ENCODE results near the gene UXS1.

Gene UXS1

GRCh38 chr2:106156305-106157296, 37.5 kb downstream of the UXS1 start:
- Histone ChIP-seq H3K9ac (ENCODE audit: low read length) (no peak overlapping the region), H3K36me3 (ENCODE audit: control insufficient read depth, insufficient read depth, low read length) (peaks cover 4% of the 10 kb centered on the region), H3K27me3 (ENCODE audit: control insufficient read depth, insufficient read depth, low read length) (no peaks in the 10 kb centered on the region), H3K4me1 (ENCODE audit: control insufficient read depth, insufficient read depth, low read length) (no peaks in the 10 kb centered on the region), H3K4me3 (ENCODE audit: low read length) (no peak overlapping the region), H3K27ac (ENCODE audit: low read depth, low read length) (no peak overlapping the region)

- Histone ChIP-seq H3K9ac (ENCODE audit: low read length) (no peak overlapping the region), H3K36me3 (ENCODE audit: control insufficient read depth, insufficient read depth, low read length) (no peaks in the 10 kb centered on the region), H3K27ac (ENCODE audit: low read depth, low read length) (no peak overlapping the region)
These were observed 40.3 kb downstream of the UXS1 start for GRCh38 chr2:106153781-106154180.

GRCh38 chr2:106147665-106148064, 46.4 kb downstream of the UXS1 start:
- Histone ChIP-seq H3K4me3 (ENCODE audit: low read length) (no peak overlapping the region), H3K27me3 (ENCODE audit: control insufficient read depth, insufficient read depth, low read length) (no peaks in the 10 kb centered on the region), H3K27ac (ENCODE audit: low read depth, low read length) (no peak overlapping the region), H3K4me1 (ENCODE audit: control insufficient read depth, insufficient read depth, low read length) (no peaks in the 10 kb centered on the region), H3K9ac (ENCODE audit: low read length) (no peak overlapping the region), H3K36me3 (ENCODE audit: control insufficient read depth, insufficient read depth, low read length) (no peaks in the 10 kb centered on the region)

More at GRCh38 chr2:106153781-106154180, 40.3 kb downstream of the UXS1 start:
- Histone ChIP-seq H3K27me3 (ENCODE audit: control insufficient read depth, insufficient read depth, low read length) (no peaks in the 10 kb centered on the region), H3K4me1 (ENCODE audit: control insufficient read depth, insufficient read depth, low read length) (no peaks in the 10 kb centered on the region), H3K4me3 (ENCODE audit: low read length) (no peak overlapping the region)

DNA sequence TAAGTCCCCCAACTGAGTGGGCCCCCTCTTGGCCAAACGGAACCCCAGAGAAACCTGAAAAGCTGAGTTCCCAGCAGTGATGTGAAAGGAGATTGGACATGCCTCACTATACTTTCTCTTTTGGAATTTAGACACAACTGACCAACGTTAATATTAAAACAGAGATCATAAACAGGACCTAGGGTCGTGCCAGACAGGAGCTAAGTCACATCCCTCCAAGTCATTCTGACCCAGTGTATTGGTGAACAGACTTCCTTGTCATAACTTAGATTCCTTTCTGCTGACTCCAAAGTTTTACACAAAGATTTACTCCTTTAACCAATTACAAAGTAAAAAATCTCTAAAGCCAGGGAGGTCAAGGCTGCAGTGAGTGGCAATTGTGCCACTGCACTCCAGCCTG, 46.9 kb downstream of the UXS1 start:
- H3K4me1 ChIP-seq (ENCODE audit: control insufficient read depth, insufficient read depth, low read length) = no peaks in the 10 kb centered on the region
- no peaks in the 10 kb centered on the region for H3K36me3 ChIP-seq (ENCODE audit: control insufficient read depth, insufficient read depth, low read length)
- no peak overlapping the region for H3K9ac ChIP-seq (ENCODE audit: low read length)
- no peaks in the 10 kb centered on the region for H3K27me3 ChIP-seq (ENCODE audit: control insufficient read depth, insufficient read depth, low read length)
- H3K27ac ChIP-seq (ENCODE audit: low read depth, low read length) = no peak overlapping the region
- H3K4me3 ChIP-seq (ENCODE audit: low read length) = no peak overlapping the region

- H3K4me1 ChIP-seq (ENCODE audit: control insufficient read depth, insufficient read depth, low read length) = no peaks in the 10 kb centered on the region
- H3K4me3 ChIP-seq (ENCODE audit: low read length) = no peak overlapping the region
- H3K27ac ChIP-seq (ENCODE audit: low read depth, low read length) = no peak overlapping the region
- H3K36me3 ChIP-seq (ENCODE audit: control insufficient read depth, insufficient read depth, low read length) = no peaks in the 10 kb centered on the region
- no peak overlapping the region for H3K9ac ChIP-seq (ENCODE audit: low read length)
- no peaks in the 10 kb centered on the region for H3K27me3 ChIP-seq (ENCODE audit: control insufficient read depth, insufficient read depth, low read length)
These were observed 49.3 kb downstream of the UXS1 start for GRCh38 chr2:106144621-106145331.

- H3K4me1 ChIP-seq (ENCODE audit: control insufficient read depth, insufficient read depth, low read length) = peaks cover 10% of the 10 kb centered on the region
These were observed 50.4 kb downstream of the UXS1 start for GRCh38 chr2:106143495-106144215.

DNA sequence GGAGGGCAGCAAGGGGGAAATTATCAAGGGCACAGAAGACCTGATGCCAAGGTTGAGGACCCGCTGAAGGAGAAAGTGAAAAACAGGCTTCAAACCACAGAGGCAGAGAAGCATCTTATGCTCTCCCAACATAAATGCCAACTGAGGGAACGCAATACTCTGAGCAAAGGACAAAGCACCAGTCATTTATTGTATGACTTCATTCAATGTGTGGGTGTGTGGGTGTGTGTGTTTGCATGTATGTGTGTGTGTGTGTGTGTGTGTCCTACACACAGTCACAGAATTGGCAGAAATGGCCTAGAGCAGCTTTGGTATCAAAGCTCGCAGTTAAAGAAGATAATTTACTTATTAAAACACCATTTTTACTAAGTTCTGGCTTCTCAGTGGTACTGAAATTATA, 51.4 kb downstream of the UXS1 start:
- no peaks in the 10 kb centered on the region for H3K36me3 ChIP-seq (ENCODE audit: control insufficient read depth, insufficient read depth, low read length)
- H3K9ac ChIP-seq (ENCODE audit: low read length) = no peak overlapping the region
- H3K27ac ChIP-seq (ENCODE audit: low read depth, low read length) = no peak overlapping the region
- H3K4me1 ChIP-seq (ENCODE audit: control insufficient read depth, insufficient read depth, low read length) = peaks cover 10% of the 10 kb centered on the region
- H3K4me3 ChIP-seq (ENCODE audit: low read length) = no peak overlapping the region
- H3K27me3 ChIP-seq (ENCODE audit: control insufficient read depth, insufficient read depth, low read length) = no peaks in the 10 kb centered on the region

More at GRCh38 chr2:106143495-106144215, 50.4 kb downstream of the UXS1 start:
- no peak overlapping the region for H3K4me3 ChIP-seq (ENCODE audit: low read length)
- H3K27me3 ChIP-seq (ENCODE audit: control insufficient read depth, insufficient read depth, low read length) = no peaks in the 10 kb centered on the region
- H3K27ac ChIP-seq (ENCODE audit: low read depth, low read length) = no peak overlapping the region
- no peaks in the 10 kb centered on the region for H3K36me3 ChIP-seq (ENCODE audit: control insufficient read depth, insufficient read depth, low read length)
- no peak overlapping the region for H3K9ac ChIP-seq (ENCODE audit: low read length)

- H3K36me3 ChIP-seq (ENCODE audit: control insufficient read depth, insufficient read depth, low read length) = no peaks in the 10 kb centered on the region
- no peaks in the 10 kb centered on the region for H3K27me3 ChIP-seq (ENCODE audit: control insufficient read depth, insufficient read depth, low read length)
- no peak overlapping the region for H3K27ac ChIP-seq (ENCODE audit: low read depth, low read length)
- peaks cover 10% of the 10 kb centered on the region for H3K4me1 ChIP-seq (ENCODE audit: control insufficient read depth, insufficient read depth, low read length)
- H3K9ac ChIP-seq (ENCODE audit: low read length) = no peak overlapping the region
- no peak overlapping the region for H3K4me3 ChIP-seq (ENCODE audit: low read length)
These were observed 53.2 kb downstream of the UXS1 start for GRCh38 chr2:106140913-106141312.

- Histone ChIP-seq H3K4me3 (ENCODE audit: low read length) (no peak overlapping the region), H3K36me3 (ENCODE audit: control insufficient read depth, insufficient read depth, low read length) (no peaks in the 10 kb centered on the region), H3K4me1 (ENCODE audit: control insufficient read depth, insufficient read depth, low read length) (peaks cover 10% of the 10 kb centered on the region), H3K9ac (ENCODE audit: low read length) (no peak overlapping the region), H3K27ac (ENCODE audit: low read depth, low read length) (no peak overlapping the region), H3K27me3 (ENCODE audit: control insufficient read depth, insufficient read depth, low read length) (no peaks in the 10 kb centered on the region)
These were observed 54.0 kb downstream of the UXS1 start for GRCh38 chr2:106140113-106140512.

DNA sequence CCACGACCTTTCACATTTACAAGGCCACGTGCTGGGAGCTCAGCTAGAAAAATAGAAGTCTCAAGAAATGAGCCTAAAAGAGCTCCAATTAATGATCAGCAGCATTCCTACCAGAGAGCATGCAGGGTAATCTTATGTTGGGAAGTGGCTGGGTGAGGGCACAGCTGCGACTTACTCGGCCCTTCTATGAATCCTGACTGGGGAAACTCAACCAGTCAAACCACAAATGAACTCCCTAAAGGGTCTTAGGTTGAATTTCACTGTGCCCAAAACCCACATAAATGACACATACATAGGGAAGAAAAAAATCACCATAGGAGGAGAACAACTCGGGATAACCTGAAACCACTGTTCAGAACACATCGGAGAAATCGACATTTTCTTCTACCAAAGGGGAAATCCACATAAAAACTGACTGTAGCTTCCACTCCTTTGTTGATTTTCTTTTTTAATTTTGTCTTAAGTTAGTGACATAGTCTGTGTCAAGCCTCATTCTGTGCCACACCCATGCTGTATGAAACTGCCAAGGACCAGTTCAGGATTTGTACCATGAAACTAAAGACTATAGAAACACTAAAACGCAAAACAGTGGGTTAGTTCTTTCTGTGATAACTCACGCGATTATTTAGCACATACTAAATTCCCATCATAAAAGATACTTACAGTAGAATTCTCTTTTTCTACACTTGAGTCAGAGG, 54.7 kb downstream of the UXS1 start:
- Histone ChIP-seq H3K4me1 (ENCODE audit: control insufficient read depth, insufficient read depth, low read length) (peaks cover 10% of the 10 kb centered on the region), H3K36me3 (ENCODE audit: control insufficient read depth, insufficient read depth, low read length) (no peaks in the 10 kb centered on the region), H3K27me3 (ENCODE audit: control insufficient read depth, insufficient read depth, low read length) (no peaks in the 10 kb centered on the region), H3K4me3 (ENCODE audit: low read length) (no peak overlapping the region), H3K9ac (ENCODE audit: low read length) (no peak overlapping the region), H3K27ac (ENCODE audit: low read depth, low read length) (peak overlapping the region; percentile 79)

DNA sequence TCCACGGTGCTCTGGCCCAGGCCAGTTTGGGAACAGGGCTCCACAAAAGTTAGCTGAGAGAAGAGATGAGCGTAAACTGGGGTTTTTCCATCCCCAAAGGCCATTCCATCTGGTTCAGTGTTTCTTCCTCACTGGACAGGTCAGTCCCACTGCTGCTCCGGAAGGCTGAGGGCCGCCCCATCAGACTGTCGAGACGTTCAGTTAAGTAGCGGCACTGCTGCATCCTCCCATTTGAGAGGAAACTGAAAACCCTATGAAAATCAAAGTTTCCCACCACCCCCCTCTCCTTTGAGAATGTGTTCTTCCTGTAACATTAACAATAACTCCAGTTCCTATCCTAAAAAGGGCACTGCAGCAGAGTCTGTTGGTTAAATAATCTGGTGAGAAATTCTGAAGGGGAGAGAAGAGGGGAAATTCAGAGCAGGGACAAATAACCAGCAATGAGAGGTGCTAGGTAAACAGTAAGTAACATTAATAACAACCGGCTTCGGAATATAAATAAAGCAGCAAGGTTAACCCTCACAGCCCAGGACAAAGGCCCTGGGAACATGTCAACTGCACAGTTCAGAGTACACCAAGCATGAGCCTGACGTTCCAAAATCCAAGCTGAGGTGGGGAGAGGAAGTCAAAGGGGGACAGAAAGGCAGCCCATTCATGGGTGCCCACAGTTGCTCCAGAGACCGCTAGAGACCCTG, 55.4 kb downstream of the UXS1 start:
- H3K36me3 ChIP-seq (ENCODE audit: control insufficient read depth, insufficient read depth, low read length) = no peaks in the 10 kb centered on the region
- H3K4me1 ChIP-seq (ENCODE audit: control insufficient read depth, insufficient read depth, low read length) = peaks cover 10% of the 10 kb centered on the region
- no peak overlapping the region for H3K9ac ChIP-seq (ENCODE audit: low read length)
- peak overlapping the region; percentile 79 for H3K27ac ChIP-seq (ENCODE audit: low read depth, low read length)
- H3K4me3 ChIP-seq (ENCODE audit: low read length) = peak overlapping the region; percentile 33
- H3K27me3 ChIP-seq (ENCODE audit: control insufficient read depth, insufficient read depth, low read length) = no peaks in the 10 kb centered on the region
